ENCODE measurements around the gene SHQ1.

- TF ChIP-seq POLR2A (IDR thresholded peaks at IDR 0.05; ENCODE audit: low read depth), result no peak
- no peak for TF ChIP-seq CTCF (IDR thresholded peaks at IDR 0.05)
- TF ChIP-seq EP300 (IDR thresholded peaks at IDR 0.05), result no peak
These were observed 129.1 kb downstream of the SHQ1 start for GRCh38 chr3:72719137-72719536.

All from esophagus muscularis mucosa (tissue), 4 donors.